HepG2 (cell line): Measurements from ENCODE around the gene ZIK1. TPM values are rescaled to one million over a fixed set of nuclear protein-coding genes. Genes with fewer than 3 reads are reported as not detected.

Source experiments
- GLI4 ChIP-seq: sonication (generic); formaldehyde crosslinking; IDR thresholded peaks from 2 replicates; pipeline ENCODE4 v1.5.1; 2020; ENCODE audit warnings: missing genetic modification reagents, mild to moderate bottlenecking, moderate library complexity, borderline replicate concordance
- IKZF4 ChIP-seq: sonication (generic); formaldehyde crosslinking; IDR thresholded peaks from 2 replicates; pipeline ENCODE4 v1.5.1; 2020; ENCODE audit warnings: borderline replicate concordance, mild to moderate bottlenecking, low read depth, missing genetic modification reagents; ENCODE audit errors: not compliant biosample characterization
- KLF15 ChIP-seq: sonication (generic); formaldehyde crosslinking; IDR thresholded peaks from 2 replicates; pipeline ENCODE4 v1.8.1; 2023; ENCODE audit warnings: borderline replicate concordance, mild to moderate bottlenecking, inconsistent platforms, missing genetic modification reagents, mixed read lengths
- NR1H2 ChIP-seq: sonication (generic); formaldehyde crosslinking; IDR thresholded peaks from 2 replicates; pipeline ENCODE4 v1.8.1; 2022; ENCODE audit warnings: low read depth, missing genetic modification reagents, borderline replicate concordance
- PHF20 ChIP-seq: sonication (generic); formaldehyde crosslinking; IDR thresholded peaks from 2 replicates; pipeline ENCODE4 v1.5.0; 2020; ENCODE audit warnings: mild to moderate bottlenecking, missing genetic modification reagents
- ZNF605 ChIP-seq: sonication (generic); formaldehyde crosslinking; IDR thresholded peaks from 2 replicates; pipeline ENCODE4 v1.8.0; 2022; ENCODE audit warnings: mild to moderate bottlenecking, missing genetic modification reagents
- ZNF646 ChIP-seq: sonication (generic); formaldehyde crosslinking; IDR thresholded peaks from 2 replicates; pipeline ENCODE4 v1.9.0; 2021; ENCODE audit warnings: mild to moderate bottlenecking, missing genetic modification reagents
- ZNF850 ChIP-seq: sonication (generic); formaldehyde crosslinking; conservative IDR thresholded peaks from 2 replicates; pipeline ENCODE4 v1.9.0; 2021; ENCODE audit warnings: mild to moderate bottlenecking, missing genetic modification reagents
- ZNF879 ChIP-seq: sonication (generic); formaldehyde crosslinking; IDR thresholded peaks from 2 replicates; pipeline ENCODE4 v1.8.1; 2023; ENCODE audit warnings: missing genetic modification reagents
- polyA plus RNA-seq, 8 experiments: library from polyadenylated mRNA; depleted of rRNA in 3 of 8; stranded (reverse) in 7 of 8; unstranded in 1 of 8; fragments of >200 nt; fragmentation: Illumina TruSeq in 4 of 8; extraction: Trizol in 4 of 8; gene quantifications; 2 replicates each; pipeline versions ENCODE4 v1.2.1 to v1.2.3, GENCODE V29; 2011 to 2016; ENCODE audit warnings: low read depth in 4 of 8, missing spikeins in 1 of 8, mixed read lengths in 1 of 8; ENCODE audit not compliant: insufficient read depth in 1 of 8
- total RNA-seq, 5 experiments: library from RNA; depleted of rRNA; stranded (reverse); fragments of >200 nt; fragmentation: Illumina TruSeq; extraction: Trizol; gene quantifications; 2 replicates each; pipeline ENCODE4 v1.2.3, GENCODE V29; 2016; ENCODE audit warnings: low read depth in 1 of 5
- TF ChIP-seq, protein P1 (sequence below): sonication (generic); formaldehyde crosslinking; IDR thresholded peaks from 2 replicates; pipeline ENCODE4 v1.4.0; 2020; ENCODE audit warnings: missing genetic modification reagents, borderline replicate concordance
- TF ChIP-seq, protein P2 (sequence below): sonication (generic); formaldehyde crosslinking; conservative IDR thresholded peaks from 2 replicates; pipeline ENCODE4 v1.4.0; 2020; ENCODE audit warnings: missing genetic modification reagents

ZIK1 gene
- total and polyA plus RNA-seq, 2 of the 13 experiments (the other 11 are each of a cell fraction or from before 2014, with no cell fraction given) = 2.1 to 7.2 TPM

DNA sequence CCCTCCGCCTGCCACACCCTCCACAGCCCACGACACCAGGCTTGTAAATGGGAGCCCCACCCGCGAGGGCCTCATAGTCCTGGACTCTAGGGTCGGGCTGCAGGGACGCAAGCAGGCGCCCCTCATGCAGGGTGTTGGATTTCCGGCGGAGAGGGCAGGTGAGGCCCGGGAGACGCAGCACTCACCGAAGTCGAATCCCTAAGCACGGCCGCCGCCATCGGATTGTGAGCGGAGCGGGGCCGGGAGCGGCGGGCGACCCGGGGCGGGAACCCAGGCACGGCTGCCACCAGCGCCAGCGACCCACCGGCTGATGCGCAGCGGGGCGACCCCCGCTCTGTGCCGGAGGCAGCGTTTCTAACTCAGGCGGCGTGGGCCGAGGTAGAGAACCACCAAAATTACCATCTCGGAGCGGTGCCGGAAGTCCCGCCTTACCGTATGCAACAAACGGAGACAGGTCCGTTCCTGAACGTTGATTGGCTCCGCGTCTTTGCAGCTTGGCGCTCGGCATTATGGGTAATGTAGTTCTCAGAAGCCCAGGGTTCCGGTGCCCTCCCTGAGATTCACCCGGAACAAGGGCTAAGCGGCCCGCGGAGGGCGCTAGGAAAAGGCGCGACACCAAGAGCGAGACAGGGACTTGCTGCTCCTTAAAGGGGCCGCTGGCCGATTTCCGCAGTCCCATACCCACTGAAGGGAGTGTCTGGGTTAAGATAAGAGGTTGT, 5.3 kb upstream of the ZIK1 start, which contains the start of gene ZNF416 (continued):
- TF ChIP-seq, protein P1, sequence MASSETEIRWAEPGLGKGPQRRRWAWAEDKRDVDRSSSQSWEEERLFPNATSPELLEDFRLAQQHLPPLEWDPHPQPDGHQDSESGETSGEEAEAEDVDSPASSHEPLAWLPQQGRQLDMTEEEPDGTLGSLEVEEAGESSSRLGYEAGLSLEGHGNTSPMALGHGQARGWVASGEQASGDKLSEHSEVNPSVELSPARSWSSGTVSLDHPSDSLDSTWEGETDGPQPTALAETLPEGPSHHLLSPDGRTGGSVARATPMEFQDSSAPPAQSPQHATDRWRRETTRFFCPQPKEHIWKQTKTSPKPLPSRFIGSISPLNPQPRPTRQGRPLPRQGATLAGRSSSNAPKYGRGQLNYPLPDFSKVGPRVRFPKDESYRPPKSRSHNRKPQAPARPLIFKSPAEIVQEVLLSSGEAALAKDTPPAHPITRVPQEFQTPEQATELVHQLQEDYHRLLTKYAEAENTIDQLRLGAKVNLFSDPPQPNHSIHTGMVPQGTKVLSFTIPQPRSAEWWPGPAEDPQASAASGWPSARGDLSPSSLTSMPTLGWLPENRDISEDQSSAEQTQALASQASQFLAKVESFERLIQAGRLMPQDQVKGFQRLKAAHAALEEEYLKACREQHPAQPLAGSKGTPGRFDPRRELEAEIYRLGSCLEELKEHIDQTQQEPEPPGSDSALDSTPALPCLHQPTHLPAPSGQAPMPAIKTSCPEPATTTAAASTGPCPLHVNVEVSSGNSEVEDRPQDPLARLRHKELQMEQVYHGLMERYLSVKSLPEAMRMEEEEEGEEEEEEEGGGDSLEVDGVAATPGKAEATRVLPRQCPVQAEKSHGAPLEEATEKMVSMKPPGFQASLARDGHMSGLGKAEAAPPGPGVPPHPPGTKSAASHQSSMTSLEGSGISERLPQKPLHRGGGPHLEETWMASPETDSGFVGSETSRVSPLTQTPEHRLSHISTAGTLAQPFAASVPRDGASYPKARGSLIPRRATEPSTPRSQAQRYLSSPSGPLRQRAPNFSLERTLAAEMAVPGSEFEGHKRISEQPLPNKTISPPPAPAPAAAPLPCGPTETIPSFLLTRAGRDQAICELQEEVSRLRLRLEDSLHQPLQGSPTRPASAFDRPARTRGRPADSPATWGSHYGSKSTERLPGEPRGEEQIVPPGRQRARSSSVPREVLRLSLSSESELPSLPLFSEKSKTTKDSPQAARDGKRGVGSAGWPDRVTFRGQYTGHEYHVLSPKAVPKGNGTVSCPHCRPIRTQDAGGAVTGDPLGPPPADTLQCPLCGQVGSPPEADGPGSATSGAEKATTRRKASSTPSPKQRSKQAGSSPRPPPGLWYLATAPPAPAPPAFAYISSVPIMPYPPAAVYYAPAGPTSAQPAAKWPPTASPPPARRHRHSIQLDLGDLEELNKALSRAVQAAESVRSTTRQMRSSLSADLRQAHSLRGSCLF (CRISPR knock-in tag) = no peak
- TF ChIP-seq ZNF605 = peak; percentile 17; the same call in 1 of the 2 replicates
- TF ChIP-seq ZNF850 (CRISPR knock-in tag) = no peak
- TF ChIP-seq ZNF879 (CRISPR knock-in tag) = 0 out of 2 replicates have a peak, but pooled peaks have one; percentile 63
- TF ChIP-seq KLF15 (CRISPR knock-in tag) = no peak
- TF ChIP-seq NR1H2 (CRISPR knock-in tag) = no peak
- TF ChIP-seq GLI4 (CRISPR knock-in tag) = no peak
- TF ChIP-seq ZNF646 (CRISPR knock-in tag) = no peak
- peak; percentile 85 for TF ChIP-seq PHF20 (CRISPR knock-in tag)
- TF ChIP-seq, protein P2, sequence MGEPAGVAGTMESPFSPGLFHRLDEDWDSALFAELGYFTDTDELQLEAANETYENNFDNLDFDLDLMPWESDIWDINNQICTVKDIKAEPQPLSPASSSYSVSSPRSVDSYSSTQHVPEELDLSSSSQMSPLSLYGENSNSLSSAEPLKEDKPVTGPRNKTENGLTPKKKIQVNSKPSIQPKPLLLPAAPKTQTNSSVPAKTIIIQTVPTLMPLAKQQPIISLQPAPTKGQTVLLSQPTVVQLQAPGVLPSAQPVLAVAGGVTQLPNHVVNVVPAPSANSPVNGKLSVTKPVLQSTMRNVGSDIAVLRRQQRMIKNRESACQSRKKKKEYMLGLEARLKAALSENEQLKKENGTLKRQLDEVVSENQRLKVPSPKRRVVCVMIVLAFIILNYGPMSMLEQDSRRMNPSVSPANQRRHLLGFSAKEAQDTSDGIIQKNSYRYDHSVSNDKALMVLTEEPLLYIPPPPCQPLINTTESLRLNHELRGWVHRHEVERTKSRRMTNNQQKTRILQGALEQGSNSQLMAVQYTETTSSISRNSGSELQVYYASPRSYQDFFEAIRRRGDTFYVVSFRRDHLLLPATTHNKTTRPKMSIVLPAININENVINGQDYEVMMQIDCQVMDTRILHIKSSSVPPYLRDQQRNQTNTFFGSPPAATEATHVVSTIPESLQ = no peak
- TF ChIP-seq IKZF4 = no peak
